ENCODE measurements around the gene DCAF7. TPM values are rescaled to one million over a fixed set of nuclear protein-coding genes. Genes with fewer than 3 reads are reported as not detected.
A peak's percentile ranks its signal among the peaks of the same experiment; 100 is the strongest.

Gene DCAF7
- total RNA-seq, 6 experiments from 2014 or later: 14.9 to 31.0 (median 26.7) TPM

DNA sequence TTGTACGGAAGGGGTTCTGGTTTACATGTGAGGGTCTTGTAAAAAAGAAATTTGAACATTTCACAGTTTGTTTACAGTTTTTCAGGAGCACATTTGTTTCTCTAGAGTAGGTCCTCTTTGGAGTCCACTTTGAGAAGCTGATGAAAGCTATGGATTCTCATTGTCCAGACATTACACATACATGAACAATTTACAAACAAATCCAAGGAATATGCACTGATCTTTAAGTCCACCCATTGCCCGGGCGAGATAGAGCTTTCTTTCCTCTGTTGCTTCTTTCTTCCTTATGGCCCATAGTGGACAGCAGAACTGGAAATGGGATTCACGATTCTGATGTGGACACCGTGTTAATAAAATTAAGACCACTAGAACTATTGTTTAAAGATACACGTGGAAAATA is 1.9 kb downstream of the DCAF7 start:
- peak overlapping the region in 1 of 3 donors; percentile 99 for H3K4me3 ChIP-seq
- intact Hi-C loops (cut with DNase I): no loop called here
- no peaks in the 10 kb centered on the region for H3K9me3 ChIP-seq
- H3K27me3 ChIP-seq: no peaks in the 10 kb centered on the region
- no peak overlapping the region for H3K27ac ChIP-seq
- H3K4me1 ChIP-seq: peaks cover 0 to 36% (median 5%) of the 10 kb centered on the region in 4 donors
- TF ChIP-seq, protein P1, sequence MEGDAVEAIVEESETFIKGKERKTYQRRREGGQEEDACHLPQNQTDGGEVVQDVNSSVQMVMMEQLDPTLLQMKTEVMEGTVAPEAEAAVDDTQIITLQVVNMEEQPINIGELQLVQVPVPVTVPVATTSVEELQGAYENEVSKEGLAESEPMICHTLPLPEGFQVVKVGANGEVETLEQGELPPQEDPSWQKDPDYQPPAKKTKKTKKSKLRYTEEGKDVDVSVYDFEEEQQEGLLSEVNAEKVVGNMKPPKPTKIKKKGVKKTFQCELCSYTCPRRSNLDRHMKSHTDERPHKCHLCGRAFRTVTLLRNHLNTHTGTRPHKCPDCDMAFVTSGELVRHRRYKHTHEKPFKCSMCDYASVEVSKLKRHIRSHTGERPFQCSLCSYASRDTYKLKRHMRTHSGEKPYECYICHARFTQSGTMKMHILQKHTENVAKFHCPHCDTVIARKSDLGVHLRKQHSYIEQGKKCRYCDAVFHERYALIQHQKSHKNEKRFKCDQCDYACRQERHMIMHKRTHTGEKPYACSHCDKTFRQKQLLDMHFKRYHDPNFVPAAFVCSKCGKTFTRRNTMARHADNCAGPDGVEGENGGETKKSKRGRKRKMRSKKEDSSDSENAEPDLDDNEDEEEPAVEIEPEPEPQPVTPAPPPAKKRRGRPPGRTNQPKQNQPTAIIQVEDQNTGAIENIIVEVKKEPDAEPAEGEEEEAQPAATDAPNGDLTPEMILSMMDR (IDR thresholded peaks at IDR 0.05): no peak
- TF ChIP-seq POLR2A (IDR thresholded peaks at IDR 0.05): no peak
- no peak for DNase-seq
- 65% methylated on average over 6 of the region's 6 CpGs for WGBS (ENCODE audit: insufficient coverage, low coverage, low lambda C conversion rate, missing lambda C conversion rate)
- H3K36me3 ChIP-seq: no peaks in the 10 kb centered on the region
- no peak for ATAC-seq

DNA sequence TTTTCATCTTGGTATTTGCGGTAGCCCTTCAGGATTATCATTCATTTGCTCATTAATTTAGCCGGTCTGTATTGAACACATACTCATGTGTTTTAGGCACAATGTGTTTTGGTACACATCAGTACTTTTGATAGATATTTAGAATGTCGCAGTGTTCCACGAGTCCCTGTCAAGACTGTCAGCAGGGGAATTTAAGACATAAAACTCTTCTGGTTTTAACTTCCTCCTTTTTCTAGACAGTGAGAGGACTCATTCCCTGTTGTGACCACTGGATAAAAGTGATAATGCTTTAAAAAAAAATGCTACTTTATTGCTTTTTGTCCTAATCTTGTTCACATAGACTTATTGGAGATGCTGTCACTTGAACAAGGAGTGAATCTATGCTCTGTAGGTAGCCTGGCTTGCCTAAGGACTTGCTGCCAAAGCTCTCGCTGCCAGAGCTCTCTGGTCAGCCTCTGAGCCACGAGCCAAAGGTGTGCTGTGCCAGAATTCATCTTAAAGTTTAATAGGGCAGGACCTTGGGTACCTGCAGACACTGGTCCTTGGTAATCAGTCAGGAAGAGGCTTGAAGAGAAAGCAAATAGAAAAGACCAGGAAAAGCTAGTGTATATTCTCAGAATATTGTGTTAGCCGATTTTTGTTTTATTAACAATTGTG is 5.4 kb downstream of the DCAF7 start:
- TF ChIP-seq POLR2A (IDR thresholded peaks at IDR 0.05): no peak
- TF ChIP-seq, protein P1 (IDR thresholded peaks at IDR 0.05): no peak

DNA sequence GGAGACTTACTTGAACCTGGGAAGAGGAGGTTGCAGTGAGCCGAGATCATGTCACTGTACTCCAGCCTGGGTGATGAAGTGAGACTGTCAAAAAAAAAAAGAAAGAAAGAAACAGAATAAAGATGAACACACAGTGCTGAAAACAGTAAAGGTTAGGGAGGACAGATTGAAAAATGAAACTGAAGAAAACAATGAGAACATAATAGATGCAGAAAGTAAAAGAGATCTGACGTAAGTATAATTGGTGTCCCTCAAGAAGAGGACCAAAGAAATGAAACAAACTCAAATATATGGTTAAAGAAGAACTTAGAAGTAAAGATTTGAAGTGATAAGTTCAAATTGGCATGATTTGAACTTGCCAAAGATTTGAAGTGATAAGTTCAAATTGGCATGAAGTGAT is 7.1 kb downstream of the DCAF7 start:
- DNase-seq (no peak), ATAC-seq (no peak)
- 94% methylated on average over 2 of the region's 2 CpGs for WGBS (ENCODE audit: insufficient coverage, low coverage, low lambda C conversion rate, missing lambda C conversion rate)
- H3K27ac ChIP-seq: no peak overlapping the region
- no peak for TF ChIP-seq POLR2A (IDR thresholded peaks at IDR 0.05)
- no peaks in the 10 kb centered on the region for H3K9me3 ChIP-seq
- no peaks in the 10 kb centered on the region for H3K27me3 ChIP-seq
- no peaks in the 10 kb centered on the region for H3K36me3 ChIP-seq
- H3K4me3 ChIP-seq: no peak overlapping the region
- peaks cover 0 to 15% (median 5%) of the 10 kb centered on the region in 4 donors for H3K4me1 ChIP-seq
- intact Hi-C loops (cut with DNase I): no loop called here

More for the DNA sequence above, 5.4 kb downstream of the DCAF7 start:
- H3K36me3 ChIP-seq: no peaks in the 10 kb centered on the region
- H3K27ac ChIP-seq: no peak overlapping the region
- H3K9me3 ChIP-seq: no peaks in the 10 kb centered on the region
- ATAC-seq (peak; percentile 65 to 93 (median 79)), DNase-seq (peak in 1 of 3 donors; percentile 78)
- peaks cover 0 to 28% (median 5%) of the 10 kb centered on the region in 4 donors for H3K4me1 ChIP-seq
- intact Hi-C loops (cut with DNase I): no loop called here
- no peaks in the 10 kb centered on the region for H3K27me3 ChIP-seq
- WGBS (ENCODE audit: insufficient coverage, low coverage, low lambda C conversion rate, missing lambda C conversion rate): 58% methylated on average over 7 of the region's 7 CpGs
- no peak overlapping the region for H3K4me3 ChIP-seq

DNA sequence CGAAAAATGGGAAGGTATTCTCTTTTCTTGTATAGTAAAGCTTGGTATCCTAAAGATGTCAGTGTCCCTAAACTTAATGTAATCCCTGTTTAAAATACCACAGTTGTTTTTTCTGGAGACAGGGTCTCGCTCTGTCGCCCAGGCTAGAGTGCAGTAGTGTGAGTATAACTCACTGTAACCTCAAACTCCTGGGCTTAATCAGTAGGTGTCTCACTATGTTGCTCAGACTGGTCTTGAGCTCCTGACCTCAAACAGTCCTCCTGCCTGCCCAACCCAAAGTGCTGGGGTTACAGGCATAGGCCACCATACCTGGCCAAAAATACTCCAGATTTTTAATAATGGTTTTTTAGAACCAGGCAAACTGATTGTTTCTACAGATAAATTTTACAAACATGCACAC is 8.2 kb downstream of the DCAF7 start:
- no peak for ATAC-seq
- no peak for DNase-seq
- H3K4me3 ChIP-seq: no peak overlapping the region
- H3K27me3 ChIP-seq: no peaks in the 10 kb centered on the region
- intact Hi-C loops (cut with DNase I): no loop called here
- WGBS (ENCODE audit: insufficient coverage, low coverage, low lambda C conversion rate, missing lambda C conversion rate): 84% methylated on average over 3 of the region's 3 CpGs
- H3K4me1 ChIP-seq: peaks cover 0 to 11% (median 2%) of the 10 kb centered on the region in 4 donors
- no peak for TF ChIP-seq POLR2A (IDR thresholded peaks at IDR 0.05)
- TF ChIP-seq, protein P1 (IDR thresholded peaks at IDR 0.05): no peak
- no peaks in the 10 kb centered on the region for H3K9me3 ChIP-seq
- no peaks in the 10 kb centered on the region for H3K36me3 ChIP-seq
- no peak overlapping the region for H3K27ac ChIP-seq

DNA sequence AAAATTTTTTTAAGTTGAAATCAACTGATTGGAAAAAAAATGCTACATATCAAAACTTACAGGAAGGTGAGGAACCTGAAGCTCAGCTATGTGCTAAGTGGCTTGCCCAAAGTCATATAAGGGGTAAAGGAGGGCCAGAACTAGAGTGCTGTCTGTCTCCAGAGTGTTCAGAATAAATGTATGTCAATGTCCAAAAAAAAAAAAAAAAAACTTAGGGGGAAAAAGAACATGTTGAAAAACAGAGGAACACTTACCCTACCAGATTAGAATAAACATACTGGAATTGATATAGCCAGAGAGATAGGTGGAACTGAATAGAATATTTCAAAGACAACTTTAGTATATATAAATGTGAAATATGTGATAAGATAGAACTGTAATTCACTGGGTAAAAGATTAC is 11.5 kb downstream of the DCAF7 start:
- Histone ChIP-seq H3K27me3 (no peaks in the 10 kb centered on the region), H3K9me3 (no peaks in the 10 kb centered on the region), H3K36me3 (no peaks in the 10 kb centered on the region), H3K4me3 (no peak overlapping the region), H3K27ac (no peak overlapping the region), H3K4me1 (no peaks in the 10 kb centered on the region)
- no peak for TF ChIP-seq POLR2A (IDR thresholded peaks at IDR 0.05)
- TF ChIP-seq, protein P1 (IDR thresholded peaks at IDR 0.05): no peak
- no peak for DNase-seq
- intact Hi-C loops (cut with DNase I): no loop called here
- ATAC-seq: no peak
